ENCODE results near the gene ACKR2.

GRCh38 chr3:42901073-42901415 is 91.8 kb downstream of the ACKR2 start:
- no peak for TF ChIP-seq SP1 (CRISPR knock-in tag; conservative IDR thresholded peaks at IDR 0.05)
- TF ChIP-seq CTCF (IDR thresholded peaks at IDR 0.05), result no peak
- TF ChIP-seq ETV6 (CRISPR knock-in tag; IDR thresholded peaks at IDR 0.05), result no peak
- TF ChIP-seq NFYB (CRISPR knock-in tag; conservative IDR thresholded peaks at IDR 0.05; ENCODE audit: low read depth), result no peak
- TF ChIP-seq NFE2L1 (CRISPR knock-in tag; IDR thresholded peaks at IDR 0.05), result no peak
- no peak for TF ChIP-seq MXD4 (CRISPR knock-in tag; IDR thresholded peaks at IDR 0.05; ENCODE audit: borderline replicate concordance)
